Panc1 (cell line): ENCODE data around the gene C3orf80. TPM values are rescaled to one million over a fixed set of nuclear protein-coding genes. Genes with fewer than 3 reads are reported as not detected.

ENCODE experiments used
- ATAC-seq: fragments of 200-7000 bp; cut with Tn5 transposase; 2 replicates; pipeline ENCODE4 v1.9.1; 2020; ENCODE audit warnings: mild to moderate bottlenecking, moderate library complexity
- BruUV-seq: library from RNA; stranded (reverse); fragments of 400-500 nt; replicated peaks from 2 replicates; lab custom pipeline; 2021; lab: Mats Ljungman, UMichigan
- CTCF ChIA-PET: fragments of 300-600 bp; sonication (Branson Sonifier 250); formaldehyde crosslinking; loops from one replicate; lab custom pipeline; 2022; ENCODE audit warnings: antibody characterized with exemption; lab: Charles Lee
- POLR2A ChIA-PET: fragments of 300-600 bp; sonication (Branson Sonifier 250); formaldehyde crosslinking; loops from one replicate; lab custom pipeline; 2022; ENCODE audit warnings: antibody characterized with exemption; lab: Charles Lee
- DNase-seq: peaks from one replicate; pipeline ENCODE4 v3.0.0-alpha.2; 2010; ENCODE audit warnings: low read depth, low spot score
- H3K27ac ChIP-seq: 2 replicates; pipeline ENCODE4 v1.5.1; 2011; ENCODE audit warnings: mild to moderate bottlenecking, low read length, inconsistent platforms
- H3K27me3 ChIP-seq: fragments of 200-500 bp; sonication (Bioruptor generic); 2 replicates; pipeline ENCODE4 v1.6.0; 2014; ENCODE audit warnings: low read length, inconsistent platforms; ENCODE audit not compliant: control insufficient read depth, insufficient read depth
- H3K36me3 ChIP-seq: fragments of 200-500 bp; sonication (Bioruptor generic); 2 replicates; pipeline ENCODE4 v1.5.1; 2014; ENCODE audit warnings: inconsistent platforms, mild to moderate bottlenecking, low read length, moderate library complexity; ENCODE audit not compliant: control insufficient read depth, insufficient read depth
- H3K4me1 ChIP-seq: 2 replicates; pipeline ENCODE4 v1.5.1; 2011; ENCODE audit warnings: inconsistent platforms, mild to moderate bottlenecking, low read length, moderate library complexity; ENCODE audit not compliant: control insufficient read depth, insufficient read depth
- H3K4me3 ChIP-seq, 2 experiments: 2 replicates each; pipeline ENCODE4 v1.5.1; 2011 to 2012; ENCODE audit warnings: low read depth in 2 of 2, low read length in 2 of 2, mild to moderate bottlenecking in 2 of 2, inconsistent platforms in 1 of 2, moderate library complexity in 1 of 2
- H3K9me3 ChIP-seq: fragments of 200-500 bp; sonication (Bioruptor generic); 2 replicates; pipeline ENCODE4 v1.5.1; 2014; ENCODE audit warnings: low read depth, mild to moderate bottlenecking, inconsistent platforms, low read length, moderate library complexity; ENCODE audit not compliant: control insufficient read depth, insufficient read depth
- CTCF ChIP-seq: fragments of 450-650 bp; IDR thresholded peaks from 2 replicates; pipeline ENCODE4 v1.5.1; 2017; ENCODE audit warnings: mild to moderate bottlenecking
- POLR2AphosphoS5 ChIP-seq: IDR thresholded peaks from 2 replicates; pipeline ENCODE4 v1.6.1; 2012; ENCODE audit warnings: mild to moderate bottlenecking, low read depth, low read length, moderate library complexity
- REST ChIP-seq, 2 experiments: IDR thresholded peaks; 2 replicates each; pipeline ENCODE4 v1.6.1; 2011 to 2012; ENCODE audit warnings: low read depth in 2 of 2, control low read depth in 1 of 2, low read length in 1 of 2, mild to moderate bottlenecking in 1 of 2, moderate library complexity in 1 of 2; ENCODE audit not compliant: insufficient read depth in 1 of 2
- SIN3A ChIP-seq: IDR thresholded peaks from 2 replicates; pipeline ENCODE4 v1.6.1; 2012; ENCODE audit warnings: low read depth, mild to moderate bottlenecking, low read length, moderate library complexity, borderline replicate concordance; ENCODE audit not compliant: insufficient read depth
- TCF7L2 ChIP-seq: IDR thresholded peaks from 2 replicates; pipeline ENCODE4 v1.6.1; 2011; ENCODE audit warnings: mild to moderate bottlenecking, low read depth, low read length, inconsistent platforms
- in situ Hi-C: cut with HindIII; loops from 2 replicates; pipeline ENCODE4 v1.10.0; 2016; ENCODE audit warnings: low sequenced_read_pairs, low pct_unique_long_range_greater_than_20kb
- intact Hi-C: fragments of 100-400 bp; cut with micrococcal nuclease; formaldehyde crosslinking; loops from one replicate; pipeline ENCODE4 v1.10.0; 2022; ENCODE audit not compliant: unreplicated experiment
- total RNA-seq: library from RNA; stranded (reverse); gene quantifications from one replicate; pipeline ENCODE4 v1.2.1, GENCODE V29; 2021; ENCODE audit not compliant: unreplicated experiment

Gene C3orf80
- total RNA-seq, 1 experiment from 2014 or later, result 0.05 TPM

- in situ Hi-C loops, result no loop called here
Measured at GRCh38 chr3:160185751-160186150, 39.5 kb upstream of the C3orf80 start.

GRCh38 chr3:160187288-160187687, 37.9 kb upstream of the C3orf80 start:
- Histone ChIP-seq H3K4me1 (no peaks in the 10 kb centered on the region), H3K9me3 (no peaks in the 10 kb centered on the region), H3K27me3 (peaks cover 8% of the 10 kb centered on the region), H3K27ac (no peak overlapping the region), H3K36me3 (no peaks in the 10 kb centered on the region), H3K4me3 (no peak overlapping the region)
- ChIA-PET POLR2A (no interaction called here), CTCF (no interaction called here)
- no peak for TF ChIP-seq SIN3A
- no peak for TF ChIP-seq REST (IDR thresholded peaks at IDR 0.05; ENCODE audit: insufficient read depth in 1 of 2, low read depth in 2 of 2, low read length in 1 of 2)
- no peak for TF ChIP-seq POLR2AphosphoS5
- TF ChIP-seq TCF7L2, result no peak
- no peak for TF ChIP-seq CTCF
- no TSS peak for BruUV-seq
- ATAC-seq, result no peak
- intact Hi-C loops (no loop called here), in situ Hi-C loops (no loop called here)
- no peak for DNase-seq

More at GRCh38 chr3:160185751-160186150, 39.5 kb upstream of the C3orf80 start:
- Histone ChIP-seq H3K27me3 (peaks cover 8% of the 10 kb centered on the region), H3K36me3 (no peaks in the 10 kb centered on the region), H3K4me1 (no peaks in the 10 kb centered on the region), H3K9me3 (no peaks in the 10 kb centered on the region), H3K27ac (no peak overlapping the region), H3K4me3 (no peak overlapping the region)
- TF ChIP-seq TCF7L2 (no peak), POLR2AphosphoS5 (no peak), CTCF (no peak), REST (IDR thresholded peaks at IDR 0.05; ENCODE audit: insufficient read depth in 1 of 2, low read depth in 2 of 2, low read length in 1 of 2) (no peak), SIN3A (no peak)
- no TSS peak for BruUV-seq
- POLR2A ChIA-PET, result no interaction called here
- intact Hi-C loops, result no loop called here
- CTCF ChIA-PET, result no interaction called here
- ATAC-seq, result no peak
- DNase-seq, result no peak
